HG03520 (cell line): Measurements from ENCODE around the gene NKPD1.

Experiments used
- ATAC-seq: cut with Tn5 transposase; IDR thresholded peaks from one replicate; pipeline ENCODE4 v1.9.1; 2021; ENCODE audit warnings: mild to moderate bottlenecking, moderate library complexity; ENCODE audit not compliant: unreplicated experiment

Gene NKPD1

GRCh38 chr19:45156751-45157150, 4.0 kb downstream of the NKPD1 start:
- no peak for ATAC-seq

DNA sequence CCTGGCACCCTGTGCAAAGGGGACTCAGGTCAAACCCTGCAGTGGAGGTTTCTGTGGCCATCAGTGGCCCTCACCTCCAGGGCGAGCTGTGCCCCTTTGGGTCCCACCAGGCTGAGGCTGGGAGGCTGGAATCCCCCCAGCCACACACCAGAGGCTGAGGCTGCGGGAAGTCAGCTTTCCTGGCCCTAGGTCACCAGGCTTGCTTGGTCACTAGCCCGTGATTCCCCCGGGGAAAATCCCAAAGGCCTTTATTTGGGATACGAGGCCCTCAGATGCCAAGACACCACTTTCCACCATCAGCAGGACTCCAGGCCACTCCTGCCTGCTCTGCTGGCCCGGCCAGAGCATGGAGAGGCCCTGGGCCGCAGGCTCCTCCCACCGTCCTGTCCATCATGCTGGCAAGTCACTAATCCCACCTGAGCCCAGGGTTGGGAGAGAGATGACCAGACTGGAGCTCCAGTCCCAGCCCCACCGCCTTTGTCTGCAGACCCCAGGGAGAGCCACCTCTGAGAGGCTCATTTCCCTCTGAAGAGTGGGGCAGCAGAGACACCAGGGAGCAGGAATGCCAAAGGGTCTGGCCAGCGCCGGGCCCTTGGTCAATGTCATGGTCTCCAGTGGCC, 4.7 kb downstream of the NKPD1 start:
- ATAC-seq = no peak

DNA sequence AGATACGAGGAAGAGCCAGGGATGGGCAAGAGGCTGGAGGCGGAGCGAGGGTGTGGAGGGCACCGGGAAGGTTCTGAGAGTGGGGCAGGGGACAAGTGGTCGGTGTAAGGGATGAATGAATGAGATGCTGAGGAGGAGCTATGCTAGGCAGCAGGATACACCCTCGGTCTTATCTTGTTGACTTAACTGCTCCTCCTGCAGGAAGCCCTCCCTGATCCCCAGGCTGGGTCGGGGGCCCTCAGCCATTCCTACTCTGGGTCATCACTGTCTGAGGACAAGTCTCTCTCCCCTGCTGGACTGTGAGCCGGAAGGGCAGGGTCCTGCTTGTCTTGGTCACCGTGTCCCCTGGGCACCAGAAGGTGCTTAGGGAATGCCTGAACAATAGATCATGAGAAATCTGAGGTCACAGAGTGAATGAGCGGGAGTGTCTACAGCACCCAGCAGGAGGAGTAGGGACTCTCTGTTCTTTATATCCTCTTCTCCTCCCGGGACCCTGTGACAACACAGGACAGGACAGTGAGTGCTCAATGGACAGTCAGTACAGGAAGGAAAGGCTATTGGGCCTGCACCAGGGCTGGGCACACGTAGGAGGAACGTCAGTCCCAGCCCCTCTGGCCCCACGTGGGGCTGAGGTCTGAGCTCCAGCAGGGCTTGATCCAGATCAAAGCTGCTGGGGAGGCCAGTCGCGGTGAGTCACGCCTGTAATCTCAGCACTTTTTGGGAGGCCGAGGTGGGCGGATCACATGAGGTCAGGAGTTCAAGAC, 6.5 kb downstream of the NKPD1 start:
- no peak for ATAC-seq

DNA sequence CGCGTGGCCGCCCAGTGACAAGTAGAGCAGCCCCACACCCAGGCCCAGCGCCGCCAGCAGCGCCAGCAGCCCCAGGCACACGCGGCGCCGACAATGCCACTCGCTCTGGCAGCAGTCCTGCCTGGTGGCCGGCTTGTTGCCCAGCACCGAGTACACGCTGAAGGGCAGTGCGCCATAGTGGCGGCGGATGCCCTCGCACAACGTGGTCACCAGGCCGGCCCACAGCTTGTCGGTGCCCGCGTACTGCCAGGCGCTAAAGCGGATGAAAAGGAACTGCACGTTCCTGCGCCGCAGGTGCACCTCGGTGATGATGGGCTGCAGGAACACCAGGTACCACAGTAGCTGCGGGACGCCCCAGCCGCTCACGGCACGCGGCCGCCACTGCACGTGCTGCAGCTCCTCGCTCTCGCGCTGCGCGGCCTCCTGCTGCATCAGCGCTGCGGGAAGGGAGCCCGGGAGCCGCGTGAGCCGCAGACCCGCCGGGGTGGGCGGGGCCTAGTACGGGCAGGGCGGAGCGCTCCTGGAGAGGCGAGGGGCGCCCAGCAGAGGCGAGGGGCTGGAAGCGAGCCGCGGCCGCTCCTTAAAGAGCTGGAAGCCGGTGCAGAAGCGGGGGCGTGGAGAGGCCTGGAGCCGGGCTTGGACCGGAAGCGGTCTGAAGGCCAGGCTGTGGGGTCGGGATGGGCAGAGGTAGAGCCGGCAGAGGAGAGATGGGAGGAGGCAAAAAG, 7.3 kb downstream of the NKPD1 start:
- ATAC-seq = no peak

- no peak for ATAC-seq
Observed at GRCh38 chr19:45152504-45153338, 8.1 kb downstream of the NKPD1 start.

DNA sequence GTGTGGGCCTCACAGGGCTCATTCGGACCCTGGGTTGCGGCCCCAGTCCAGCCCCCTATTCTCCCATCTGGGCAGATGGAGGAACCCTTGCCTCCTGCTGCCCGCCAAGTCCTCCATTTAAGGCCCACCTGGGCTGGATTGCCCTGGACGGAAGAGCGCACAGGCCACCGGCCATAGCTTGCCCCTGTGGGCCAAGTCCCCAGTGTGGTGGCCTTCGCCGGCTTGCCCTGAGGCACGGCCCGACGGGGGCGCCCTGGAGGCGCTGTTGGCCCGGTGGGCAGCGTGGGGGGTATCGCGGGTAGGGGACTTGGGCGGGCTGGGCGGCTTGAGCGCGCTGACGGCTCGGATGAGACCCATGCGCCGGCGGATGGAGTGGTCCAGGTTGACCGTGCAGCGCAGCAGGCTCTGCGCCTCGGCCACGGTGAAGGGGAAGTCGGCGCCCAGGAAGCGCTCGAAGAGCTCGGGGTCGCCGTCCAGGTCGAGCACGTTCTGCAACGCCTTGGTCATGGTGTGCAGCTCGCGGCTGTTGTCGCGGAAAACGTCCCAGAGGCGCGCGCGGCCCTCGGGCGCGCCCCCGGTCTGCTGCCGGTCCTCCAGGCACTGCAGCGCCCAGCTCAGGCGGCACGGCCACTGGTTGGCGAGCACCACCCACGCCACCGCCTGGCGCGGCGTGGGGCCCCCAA, 8.8 kb downstream of the NKPD1 start:
- ATAC-seq = no peak

DNA sequence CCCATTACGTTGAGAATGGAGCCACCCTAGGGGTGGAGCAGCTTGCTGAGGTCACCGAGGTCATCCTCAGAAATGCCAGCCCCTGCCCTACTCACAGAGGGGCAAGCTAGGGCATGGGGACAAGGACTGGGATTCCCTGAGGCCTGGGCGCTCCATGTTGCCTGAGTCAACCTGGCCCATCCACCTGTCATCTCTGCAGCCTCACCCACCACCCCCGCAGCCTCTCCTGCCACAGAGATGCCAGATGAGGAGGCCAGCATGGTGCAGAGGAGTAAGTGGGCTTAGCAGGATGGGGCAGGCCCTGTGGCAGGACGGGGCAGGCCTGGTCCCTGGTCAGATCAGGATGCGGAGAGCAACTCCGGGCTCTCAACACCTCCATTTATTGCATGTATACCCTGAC, 9.5 kb downstream of the NKPD1 start:
- no peak for ATAC-seq

- ATAC-seq = no peak
Observed at GRCh38 chr19:45150751-45151281, 10.0 kb downstream of the NKPD1 start.

- no peak for ATAC-seq
Observed at GRCh38 chr19:45150180-45150579, 10.6 kb downstream of the NKPD1 start.

GRCh38 chr19:45149129-45149528, 11.7 kb downstream of the NKPD1 start:
- no peak for ATAC-seq

DNA sequence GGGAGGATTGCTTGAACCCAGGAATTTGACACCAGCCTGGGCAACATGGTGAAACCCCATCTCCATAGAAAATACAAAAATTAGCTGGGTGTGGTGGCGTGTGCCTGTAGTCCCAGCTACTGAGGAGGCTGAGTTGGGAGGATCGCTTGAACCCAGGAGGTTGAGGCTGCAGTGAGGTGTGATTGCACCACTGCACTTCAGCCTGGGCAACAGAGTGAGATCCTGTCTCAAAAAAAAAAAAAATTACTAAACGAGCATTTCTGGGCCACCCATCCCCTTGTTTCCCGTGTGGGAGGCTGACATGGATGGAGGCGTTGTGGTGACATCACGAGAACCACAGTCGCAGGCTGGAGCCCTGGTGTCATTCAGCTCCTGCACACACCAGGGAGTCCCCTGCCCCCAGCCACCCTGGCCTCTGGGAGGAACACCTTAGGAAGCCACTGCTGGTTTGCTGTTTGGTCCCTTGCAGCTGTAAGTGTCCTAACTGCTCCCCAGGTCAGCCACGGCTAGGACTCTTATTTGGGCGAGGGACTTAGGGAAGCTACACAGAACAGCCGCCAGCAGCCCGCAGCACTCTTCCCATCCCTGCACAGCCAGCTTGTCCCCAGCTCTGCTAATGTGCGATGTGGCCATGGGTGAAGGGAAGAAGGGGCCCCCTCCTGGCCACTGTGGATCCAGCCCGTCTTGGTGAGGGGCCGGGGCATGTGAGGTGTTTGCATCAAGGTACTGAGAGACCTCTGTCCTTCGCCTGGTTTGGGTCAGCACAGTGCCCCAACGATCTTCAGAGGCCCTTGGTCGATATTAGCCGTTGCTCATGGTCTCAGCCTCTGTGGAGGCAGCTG, 12.7 kb downstream of the NKPD1 start:
- ATAC-seq = no peak

DNA sequence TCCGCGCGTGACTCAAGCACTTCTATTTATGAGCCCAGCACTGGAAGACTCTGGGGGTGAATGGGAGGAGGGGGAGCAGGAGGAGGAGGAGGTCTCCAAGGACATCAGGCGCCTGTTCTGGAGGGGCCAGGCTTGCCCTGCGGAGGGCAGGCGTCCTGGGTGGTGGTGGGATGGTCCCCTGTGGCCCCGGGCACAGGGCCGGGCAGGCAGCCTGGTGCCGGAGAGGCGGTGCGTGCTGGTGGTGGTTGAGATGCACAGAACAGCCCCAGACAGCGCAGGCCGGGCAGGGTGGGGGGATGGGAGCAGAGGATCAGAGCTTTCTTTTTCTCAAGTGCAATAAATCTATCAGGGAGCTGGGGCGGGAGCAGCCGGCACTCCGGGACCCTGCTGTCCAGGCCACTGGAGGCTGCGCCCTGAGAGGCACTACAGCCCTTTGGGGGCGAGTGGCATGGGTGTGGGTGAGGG, 14.0 kb downstream of the NKPD1 start:
- no peak for ATAC-seq

- no peak for ATAC-seq
Observed at GRCh38 chr19:45146251-45146650, 14.5 kb downstream of the NKPD1 start.

- no peak for ATAC-seq
Observed at GRCh38 chr19:45145270-45146189, 15.3 kb downstream of the NKPD1 start.

DNA sequence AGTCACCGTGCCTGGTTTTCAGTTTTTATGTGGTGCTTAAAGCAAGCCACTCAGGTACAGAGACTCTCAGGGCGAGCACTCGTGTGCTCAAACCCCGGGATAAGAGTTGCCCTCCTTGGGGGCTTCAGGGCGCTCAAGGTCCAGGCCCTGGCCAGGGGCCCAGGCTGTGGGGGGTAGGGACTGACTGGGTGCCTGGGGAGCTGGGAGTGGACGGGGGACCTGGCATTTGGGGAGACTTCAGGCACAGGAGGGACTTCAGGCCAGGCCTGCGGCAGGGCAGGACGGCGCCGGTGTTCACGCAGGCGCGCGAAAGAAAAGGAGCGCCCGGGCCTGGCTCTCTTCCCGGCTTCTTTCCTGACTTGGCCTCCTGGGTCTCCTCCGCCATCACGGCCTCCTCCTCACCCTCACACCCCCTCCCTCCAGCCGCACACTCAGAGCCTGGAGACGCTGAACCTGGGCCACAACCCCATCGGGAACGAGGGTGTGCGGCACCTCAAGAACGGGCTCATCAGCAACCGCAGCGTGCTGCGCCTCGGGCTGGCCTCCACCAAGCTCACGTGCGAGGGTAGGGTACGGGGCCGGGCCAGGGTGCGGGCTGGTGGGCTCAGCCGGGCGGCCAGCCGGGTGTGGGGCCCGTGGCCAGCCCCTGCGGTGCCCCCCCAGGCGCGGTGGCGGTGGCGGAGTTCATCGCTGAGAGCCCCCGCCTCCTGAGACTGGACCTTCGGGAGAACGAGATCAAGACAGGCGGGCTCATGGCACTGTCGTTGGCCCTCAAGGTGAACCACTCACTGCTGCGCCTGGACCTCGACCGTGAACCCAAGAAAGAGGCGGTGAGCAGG, 16.1 kb downstream of the NKPD1 start:
- no peak for ATAC-seq

DNA sequence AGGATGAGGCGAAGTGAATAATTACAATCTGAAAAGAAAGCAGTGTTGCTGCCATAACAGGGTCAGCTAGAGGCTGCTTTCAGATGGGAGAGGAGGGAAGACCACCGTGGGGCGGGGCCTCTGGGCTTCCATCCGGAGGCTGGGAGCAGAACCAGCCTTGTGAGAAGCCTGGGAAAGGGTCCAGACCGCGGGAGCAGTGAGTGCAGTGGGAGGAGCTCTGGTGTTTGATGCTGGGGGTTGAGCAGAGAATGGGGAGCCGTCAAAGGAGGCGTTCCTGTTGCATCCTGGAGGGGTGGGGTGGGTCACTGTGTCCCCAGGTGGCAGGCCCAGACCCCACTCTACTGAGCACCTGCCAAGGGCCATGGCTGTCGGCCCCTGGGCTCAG, 18.1 kb downstream of the NKPD1 start:
- no peak for ATAC-seq

- ATAC-seq = no peak
Observed at GRCh38 chr19:45142016-45142725, 18.6 kb downstream of the NKPD1 start.
